SK-N-SH (cell line): ENCODE results near the gene DDR1. TPM values are rescaled to one million over a fixed set of nuclear protein-coding genes. Genes with fewer than 3 reads are reported as not detected.

ENCODE experiments used
- CTCF ChIA-PET: fragments of 300-600, 350-600 bp; formaldehyde crosslinking; extraction: SDS; loops from one replicate; lab custom pipeline; 2021; lab: Yijun Ruan, JAX
- POLR2A ChIA-PET: fragments of 350-600 bp; sonication (Branson Sonifier 250); formaldehyde crosslinking; extraction: SDS; loops from one replicate; lab custom pipeline; 2020; ENCODE audit warnings: antibody characterized with exemption, inconsistent platforms; lab: Yijun Ruan, JAX
- DNase-seq: peaks from one replicate; pipeline ENCODE4 v3.0.0; 2012
- H2AFZ ChIP-seq: fragments of 200-600 bp; sonication (generic); 2 replicates; pipeline ENCODE4 v1.8.1; 2016; ENCODE audit warnings: antibody characterized with exemption, mild to moderate bottlenecking, low read depth
- H3F3A ChIP-seq: fragments of 200-600 bp; sonication (generic); replicated peaks from 2 replicates; pipeline ENCODE3; 2016; ENCODE audit warnings: antibody characterized with exemption, mild to moderate bottlenecking; ENCODE audit not compliant: insufficient read depth
- H3K27ac ChIP-seq, 2 experiments: fragments of 200-500 bp in 1 of 2; fragments of 200-600 bp in 1 of 2; sonication (Bioruptor generic) in 1 of 2; sonication (generic), shearing (Covaris generic) in 1 of 2; 2 replicates each; pipeline versions ENCODE4 v1.5.1 to v1.6.1; 2014 to 2016; ENCODE audit warnings: low read depth in 2 of 2, inconsistent platforms in 1 of 2, low read length in 1 of 2, mild to moderate bottlenecking in 1 of 2, mixed read lengths in 1 of 2
- H3K27me3 ChIP-seq: fragments of 200-600 bp; sonication (generic), shearing (Covaris generic); 2 replicates; pipeline ENCODE4 v1.6.1; 2016; ENCODE audit warnings: mixed run types; ENCODE audit not compliant: insufficient read depth
- H3K36me3 ChIP-seq, 2 experiments: fragments of 200-500 bp in 1 of 2; fragments of 200-600 bp in 1 of 2; sonication (Bioruptor generic) in 1 of 2; sonication (generic) in 1 of 2; replicated peaks in 1 of 2; 2 replicates each; pipeline versions ENCODE3 to v1.5.1; 2014 to 2016; ENCODE audit warnings: low read length in 1 of 2, mild to moderate bottlenecking in 1 of 2; ENCODE audit not compliant: insufficient read depth in 2 of 2, control insufficient read depth in 1 of 2
- H3K4me1 ChIP-seq, 2 experiments: fragments of 200-500 bp in 1 of 2; fragments of 200-600 bp in 1 of 2; sonication (Bioruptor generic) in 1 of 2; sonication (generic), shearing (Covaris generic) in 1 of 2; 2 replicates each; pipeline versions ENCODE4 v1.5.1 to v1.6.1; 2014 to 2016; ENCODE audit warnings: low read depth in 1 of 2, low read length in 1 of 2, mixed run types in 1 of 2; ENCODE audit not compliant: insufficient read depth in 2 of 2, control insufficient read depth in 1 of 2
- H3K4me2 ChIP-seq: fragments of 200-600 bp; sonication (generic), shearing (Covaris generic); 2 replicates; pipeline ENCODE4 v1.6.1; 2017; ENCODE audit warnings: mixed run types
- H3K4me3 ChIP-seq, 2 experiments: fragments of 200-500 bp in 1 of 2; fragments of 200-600 bp in 1 of 2; sonication (Bioruptor generic) in 1 of 2; sonication (generic), shearing (Covaris generic) in 1 of 2; 2 replicates each; pipeline versions ENCODE4 v1.5.1 to v1.8.1; 2014 to 2016; ENCODE audit warnings: low read depth in 2 of 2, inconsistent platforms in 1 of 2, low read length in 1 of 2, mild to moderate bottlenecking in 1 of 2, mixed read lengths in 1 of 2, moderate library complexity in 1 of 2
- H3K79me2 ChIP-seq: fragments of 200-600 bp; sonication (generic); 2 replicates; pipeline ENCODE4 v1.8.1; 2017; ENCODE audit warnings: mild to moderate bottlenecking; ENCODE audit not compliant: insufficient read depth
- H3K9ac ChIP-seq: fragments of 200-600 bp; sonication (generic); 2 replicates; pipeline ENCODE4 v1.6.1; 2017; ENCODE audit warnings: mixed run types
- H3K9me2 ChIP-seq: fragments of 200-600 bp; sonication (generic); 2 replicates; pipeline ENCODE4 v1.6.1; 2017; ENCODE audit warnings: mixed run types
- H3K9me3 ChIP-seq: fragments of 200-600 bp; sonication (generic); 2 replicates; pipeline ENCODE4 v1.6.1; 2017; ENCODE audit warnings: mixed run types, mild to moderate bottlenecking, moderate library complexity
- H4K20me1 ChIP-seq: fragments of 200-600 bp; sonication (generic); 2 replicates; pipeline ENCODE4 v1.6.1; 2017; ENCODE audit warnings: mild to moderate bottlenecking, mixed run types; ENCODE audit not compliant: insufficient read depth
- CHD2 ChIP-seq: fragments of 150-350 bp; IDR thresholded peaks from 2 replicates; pipeline ENCODE4 v1.6.1; 2018; ENCODE audit warnings: low read length; ENCODE audit not compliant: partially characterized antibody
- EP300 ChIP-seq, 2 experiments: IDR thresholded peaks; 2 replicates each; pipeline versions ENCODE4 v1.4.0 to v1.6.1; 2012; ENCODE audit warnings: borderline replicate concordance in 1 of 2, low read depth in 1 of 2, low read length in 1 of 2
- EZH2phosphoT487 ChIP-seq: fragments of 200-600 bp; sonication (generic); IDR thresholded peaks from 2 replicates; pipeline ENCODE4 v1.6.1; 2017; ENCODE audit warnings: low read depth, mixed run types, mild to moderate bottlenecking, antibody characterized with exemption, moderate library complexity, borderline replicate concordance
- FOSL2 ChIP-seq: IDR thresholded peaks from 2 replicates; pipeline ENCODE4 v1.4.0; 2012; ENCODE audit warnings: low read depth, mild to moderate bottlenecking, moderate library complexity, borderline replicate concordance
- FOXM1 ChIP-seq: IDR thresholded peaks from 2 replicates; pipeline ENCODE4 v1.4.0; 2012; ENCODE audit warnings: low read depth, mild to moderate bottlenecking
- GABPA ChIP-seq: IDR thresholded peaks from 2 replicates; pipeline ENCODE4 v1.4.0; 2012; ENCODE audit warnings: low read depth, mild to moderate bottlenecking
- GATA2 ChIP-seq: sonication (generic); formaldehyde crosslinking; IDR thresholded peaks from 2 replicates; pipeline ENCODE4 v1.5.0; 2020; ENCODE audit warnings: mild to moderate bottlenecking, missing genetic modification reagents
- MXI1 ChIP-seq: IDR thresholded peaks from 2 replicates; pipeline ENCODE4 v1.6.1; 2012; ENCODE audit warnings: mild to moderate bottlenecking, low read depth, low read length, improper control_type of control experiment
- NFIC ChIP-seq: IDR thresholded peaks from 2 replicates; pipeline ENCODE4 v1.4.0; 2012; ENCODE audit warnings: borderline replicate concordance
- PBX3 ChIP-seq: IDR thresholded peaks from 2 replicates; pipeline ENCODE4; 2012
- RAD21 ChIP-seq: IDR thresholded peaks from 2 replicates; pipeline ENCODE4 v1.6.1; 2012; ENCODE audit warnings: mild to moderate bottlenecking, low read length
- RCOR1 ChIP-seq: fragments of 150-350 bp; IDR thresholded peaks from 2 replicates; pipeline ENCODE4 v1.6.1; 2017; ENCODE audit warnings: antibody characterized with exemption, low read length
- REST ChIP-seq: IDR thresholded peaks from 2 replicates; pipeline ENCODE4 v1.6.1; 2012; ENCODE audit warnings: mild to moderate bottlenecking, low read depth, low read length, moderate library complexity
- RFX5 ChIP-seq: IDR thresholded peaks from 2 replicates; pipeline ENCODE4 v1.6.1; 2012; ENCODE audit warnings: mild to moderate bottlenecking, improper control_type of control experiment, low read length
- RXRA ChIP-seq: IDR thresholded peaks from 2 replicates; pipeline ENCODE4 v1.4.0; 2012; ENCODE audit warnings: low read depth, mild to moderate bottlenecking, borderline replicate concordance
- SIN3A ChIP-seq: IDR thresholded peaks from 2 replicates; pipeline ENCODE4 v1.6.1; 2012; ENCODE audit warnings: low read depth, mild to moderate bottlenecking, low read length, moderate library complexity, borderline replicate concordance
- SMC3 ChIP-seq: IDR thresholded peaks from 2 replicates; pipeline ENCODE4 v1.6.1; 2012; ENCODE audit warnings: low read depth, low read length, improper control_type of control experiment
- TAF1 ChIP-seq: IDR thresholded peaks from 2 replicates; pipeline ENCODE4 v1.6.1; 2012; ENCODE audit warnings: low read depth, mild to moderate bottlenecking, low read length, moderate library complexity, borderline replicate concordance
- TEAD4 ChIP-seq: IDR thresholded peaks from 2 replicates; pipeline ENCODE4 v1.4.0; 2012; ENCODE audit warnings: mild to moderate bottlenecking, borderline replicate concordance; ENCODE audit not compliant: insufficient read depth
- USF2 ChIP-seq: fragments of 150-350 bp; IDR thresholded peaks from 2 replicates; pipeline ENCODE4 v1.6.1; 2017; ENCODE audit warnings: antibody characterized with exemption, low read length, low read depth, borderline replicate concordance
- WGBS: methylation state at CpG from one replicate; pipeline ENCODE4 v1.1.6; 2017; ENCODE audit warnings: low lambda C conversion rate; 5-methylcytosine and 5-hydroxymethylcytosine counted together
- polyA plus RNA-seq, 3 experiments: library from polyadenylated mRNA; depleted of rRNA; stranded (reverse); fragments of >200 nt; gene quantifications; 2 replicates each; pipeline ENCODE4 v1.2.3, GENCODE V29; 2012

Gene DDR1
- polyA plus RNA-seq, 1 of the 3 experiments (the other 2 are of a cell fraction), result 52.8 TPM

GRCh38 chr6:30931272-30931671, 47.0 kb downstream of the DDR1 start (continued):
- no peak for TF ChIP-seq FOXM1
- no peak for TF ChIP-seq REST
- no peak for TF ChIP-seq GATA2 (CRISPR knock-in tag)
- TF ChIP-seq FOSL2, result no peak
- no peak for TF ChIP-seq EP300 (IDR thresholded peaks at IDR 0.05; ENCODE audit: borderline replicate concordance in 1 of 2, low read depth in 1 of 2, low read length in 1 of 2)
- no peak for TF ChIP-seq TAF1
- TF ChIP-seq SIN3A, result no peak
- no peak for TF ChIP-seq NFIC
- TF ChIP-seq GABPA, result no peak

- no peaks in the 10 kb centered on the region for H3K4me1 ChIP-seq
- ChIA-PET CTCF (interaction anchor here (1.9 kb wide), 1 partner anchor 9 kb away, joined by 6 read pairs; the partner anchor contains the start of gene MUCL3), POLR2A (no interaction called here)
- H3K9ac ChIP-seq, result no peak within 1 kb of the TSS
- H4K20me1 ChIP-seq, result no peaks in the 10 kb centered on the region
- no peak for TF ChIP-seq SMC3
- TF ChIP-seq RXRA, result no peak
- TF ChIP-seq EZH2phosphoT487, result no peak
- TF ChIP-seq RCOR1, result no peak
- no peak for TF ChIP-seq USF2
- TF ChIP-seq MXI1, result no peak
- no peak for TF ChIP-seq TEAD4
- no peak for TF ChIP-seq NFIC
- no peak for TF ChIP-seq RAD21
- TF ChIP-seq PBX3, result no peak
- TF ChIP-seq GABPA, result no peak
- no peak for TF ChIP-seq RFX5
- no peak for TF ChIP-seq EP300 (IDR thresholded peaks at IDR 0.05; ENCODE audit: borderline replicate concordance in 1 of 2, low read depth in 1 of 2, low read length in 1 of 2)
- TF ChIP-seq GATA2 (CRISPR knock-in tag), result no peak
- TF ChIP-seq FOSL2, result no peak
- TF ChIP-seq CHD2, result no peak
- H2AFZ ChIP-seq, result no peak within 1 kb of the TSS
- no peak within 1 kb of the TSS for H3K4me2 ChIP-seq
- H3K27ac ChIP-seq, result no peak within 1 kb of the TSS
- no peak for DNase-seq
- 57% methylated on average over 5 of the region's 7 CpGs for WGBS
- no peaks in the 10 kb centered on the region for H3K36me3 ChIP-seq
- H3K4me3 ChIP-seq, result no peak within 1 kb of the TSS
- H3K9me3 ChIP-seq, result no peaks in the 10 kb centered on the region
- no peaks in the 10 kb centered on the region for H3K79me2 ChIP-seq
- H3K9me2 ChIP-seq, result no peaks in the 10 kb centered on the region
- H3F3A ChIP-seq, result no peaks in the 10 kb centered on the region
- no peaks in the 10 kb centered on the region for H3K27me3 ChIP-seq
Measured at GRCh38 chr6:30931969-30932645, 47.8 kb downstream of the DDR1 start, which contains the start of gene SFTA2. Gene SFTA2, minus strand, starts transcription at chr6:30932170. Its CDS starts 74 bp downstream, at chr6:30932096.
